Gastroesophageal sphincter (tissue), 4 donors: Measurements from ENCODE around the gene ULK3. TPM values are rescaled to one million over a fixed set of nuclear protein-coding genes. Genes with fewer than 3 reads are reported as not detected.

Experiments
- ATAC-seq: fragments of 150-250 bp; one replicate; pipeline ENCODE4 v1.9.1; 2016; ENCODE audit warnings: mild to moderate bottlenecking, moderate library complexity
- H3K27ac ChIP-seq, 4 donors: fragments of 200-600 bp; sonication (generic) in 3 of 4; 1 replicate in 3 of 4; 2 replicates in 1 of 4; pipeline ENCODE4 v1.5.1; 2016 to 2019
- H3K27me3 ChIP-seq: fragments of 200-600 bp; sonication (generic); one replicate; pipeline ENCODE4 v1.5.1; 2019
- H3K36me3 ChIP-seq, 2 donors: fragments of 200-600 bp; sonication (generic); one replicate each; pipeline ENCODE4 v1.5.1; 2019; ENCODE audit warnings: control low read depth in 1 of 2
- H3K4me1 ChIP-seq, 3 donors: fragments of 200-600 bp; sonication (generic); 1 replicate in 2 of 3; 2 replicates in 1 of 3; pipeline ENCODE4 v1.5.1; 2016 to 2019; ENCODE audit warnings: control low read depth in 2 of 3
- H3K4me3 ChIP-seq, 2 donors: fragments of 200-600 bp; sonication (generic); one replicate each; pipeline ENCODE4 v1.5.1; 2019; ENCODE audit warnings: mild to moderate bottlenecking in 1 of 2, moderate library complexity in 1 of 2
- H3K9me3 ChIP-seq, 3 donors: fragments of 200-600 bp; sonication (generic); one replicate each; pipeline ENCODE4 v1.5.1; 2017 to 2019; ENCODE audit warnings: control low read depth in 2 of 3
- CTCF ChIP-seq, 4 experiments: fragments of 200-600 bp in 2 of 4; fragments of 450-650 bp in 2 of 4; sonication (generic) in 1 of 4; IDR thresholded peaks; one replicate each; pipeline ENCODE4 v1.5.1; 2017 to 2019; ENCODE audit warnings: antibody characterized with exemption in 4 of 4, mild to moderate bottlenecking in 2 of 4, moderate library complexity in 2 of 4
- EP300 ChIP-seq: sonication (generic); formaldehyde crosslinking; IDR thresholded peaks from one replicate; pipeline ENCODE4 v1.6.1; 2017; ENCODE audit warnings: antibody characterized with exemption, mild to moderate bottlenecking
- POLR2A ChIP-seq, 2 donors: fragments of 450-650 bp; IDR thresholded peaks; one replicate each; pipeline ENCODE4 v1.6.1; 2017; ENCODE audit warnings: antibody characterized with exemption in 2 of 2, mild to moderate bottlenecking in 2 of 2, moderate library complexity in 1 of 2
- POLR2AphosphoS5 ChIP-seq: sonication (generic); formaldehyde crosslinking; IDR thresholded peaks from one replicate; pipeline ENCODE4 v1.6.1; 2017; ENCODE audit warnings: antibody characterized with exemption
- WGBS, 2 donors: methylation state at CpG; one replicate each; pipeline ENCODE4 v1.1.5; 2018; ENCODE audit warnings: low coverage in 1 of 2; 5-methylcytosine and 5-hydroxymethylcytosine counted together
- total RNA-seq, 4 donors: library from RNA; depleted of rRNA; stranded (reverse); fragments of >200 nt; gene quantifications; one replicate each; pipeline ENCODE4 v1.1.0, GENCODE V29; 2016

The ULK3 gene
- total RNA-seq, 4 donors from 2014 or later, result 26.4 to 51.8 (median 32.7) TPM

- TF ChIP-seq POLR2AphosphoS5, result no peak
- no peak for TF ChIP-seq CTCF (IDR thresholded peaks at IDR 0.05)
- no peak for TF ChIP-seq POLR2A (IDR thresholded peaks at IDR 0.05)
- TF ChIP-seq EP300, result no peak
- 8% methylated on average over 15 of the region's 21 CpGs; no CpG with 5 or more reads in 1 of the 2 donors for WGBS, 2 donors
- peaks cover 55% of the 10 kb centered on the region for H3K27me3 ChIP-seq
- H3K36me3 ChIP-seq, result no peaks in the 10 kb centered on the region
- ATAC-seq, result no peak
- H3K9me3 ChIP-seq, result no peaks in the 10 kb centered on the region
- H3K4me1 ChIP-seq, result peaks cover 0 to 7% (median 0%) of the 10 kb centered on the region in 3 donors
- H3K4me3 ChIP-seq, result no peak overlapping the region
- no peak overlapping the region for H3K27ac ChIP-seq
Observed at GRCh38 chr15:74826921-74827320, 16.0 kb downstream of the ULK3 start.

GRCh38 chr15:74826364-74826819 is 16.6 kb downstream of the ULK3 start, which contains the start of gene CPLX3:
Gene CPLX3, plus strand, starts transcription at chr15:74826627. Its CDS starts 77 bp downstream, at chr15:74826704.
- Histone ChIP-seq H3K36me3 (no peaks in the 10 kb centered on the region), H3K27ac (no peak within 1 kb of the TSS), H3K9me3 (no peaks in the 10 kb centered on the region), H3K4me1 (peaks cover 0 to 7% (median 0%) of the 10 kb centered on the region in 3 donors), H3K27me3 (peaks cover 55% of the 10 kb centered on the region), H3K4me3 (no peak within 1 kb of the TSS)
- ATAC-seq, result peak; percentile 46
- 34% methylated on average over 5 of the region's 44 CpGs; no CpG with 5 or more reads in 1 of the 2 donors for WGBS, 2 donors
- TF ChIP-seq POLR2A (IDR thresholded peaks at IDR 0.05) (no peak), POLR2AphosphoS5 (no peak), EP300 (no peak)

GRCh38 chr15:74825866-74826265 is 17.1 kb downstream of the ULK3 start:
- ATAC-seq, result no peak
- Histone ChIP-seq H3K4me3 (no peak overlapping the region), H3K36me3 (no peaks in the 10 kb centered on the region), H3K9me3 (no peaks in the 10 kb centered on the region), H3K27me3 (peaks cover 55% of the 10 kb centered on the region), H3K27ac (no peak overlapping the region), H3K4me1 (peaks cover 0 to 7% (median 0%) of the 10 kb centered on the region in 3 donors)
- WGBS, 2 donors, result 18 to 100% methylated on average over 1 to 3 of the region's 10 CpGs
- TF ChIP-seq POLR2AphosphoS5, result no peak
- TF ChIP-seq POLR2A (IDR thresholded peaks at IDR 0.05), result no peak
- TF ChIP-seq CTCF (IDR thresholded peaks at IDR 0.05), result no peak
- TF ChIP-seq EP300, result no peak

- WGBS, 2 donors, result 56 to 70% methylated on average over 3 to 7 of the region's 7 CpGs
- no peak overlapping the region for H3K4me3 ChIP-seq
- H3K4me1 ChIP-seq, result peaks cover 0 to 7% (median 0%) of the 10 kb centered on the region in 3 donors
- H3K9me3 ChIP-seq, result no peaks in the 10 kb centered on the region
- TF ChIP-seq CTCF (IDR thresholded peaks at IDR 0.05) (no peak), POLR2AphosphoS5 (no peak), POLR2A (IDR thresholded peaks at IDR 0.05) (no peak), EP300 (no peak)
- ATAC-seq, result no peak
- H3K27me3 ChIP-seq, result peaks cover 49% of the 10 kb centered on the region
- no peaks in the 10 kb centered on the region for H3K36me3 ChIP-seq
- no peak overlapping the region for H3K27ac ChIP-seq
Observed at GRCh38 chr15:74824976-74825375, 18.0 kb downstream of the ULK3 start.

- peaks cover 0 to 10% (median 0%) of the 10 kb centered on the region in 3 donors for H3K4me1 ChIP-seq
- H3K9me3 ChIP-seq, result no peaks in the 10 kb centered on the region
- ATAC-seq, result no peak
- 50 to 65% methylated on average over 2 to 4 of the region's 6 CpGs for WGBS, 2 donors
- no peak overlapping the region for H3K4me3 ChIP-seq
- TF ChIP-seq POLR2AphosphoS5 (no peak), EP300 (no peak), POLR2A (IDR thresholded peaks at IDR 0.05) (no peak), CTCF (IDR thresholded peaks at IDR 0.05) (no peak)
- H3K36me3 ChIP-seq, result no peaks in the 10 kb centered on the region
- no peak overlapping the region for H3K27ac ChIP-seq
- H3K27me3 ChIP-seq, result peaks cover 37% of the 10 kb centered on the region
Observed at GRCh38 chr15:74823324-74823723, 19.6 kb downstream of the ULK3 start.
